Stimulated activated CD4-positive, alpha-beta T cell treated with anti-CD3 and anti-CD28 coated beads, Interleukin-15, amount 100 ng/mL, for 24 hours (primary cell): ENCODE results near the gene FAR2.
"Not testable (repeated sequence)": the region's sequence is repeated elsewhere in the genome, so short reads cannot be mapped to it uniquely, and the experiment has no call there.

Experiments
- DNase-seq: peaks from one replicate; pipeline ENCODE4 v3.0.0-alpha.2; 2020

FAR2 gene

GRCh38 chr12:29283969-29284700 lies 135.1 kb downstream of the FAR2 start:
- DNase-seq, result no peak

GRCh38 chr12:29286081-29286790 lies 137.2 kb downstream of the FAR2 start:
- DNase-seq, result no peak

- no peak for DNase-seq
Measured at GRCh38 chr12:29287622-29288021, 138.5 kb downstream of the FAR2 start.

- DNase-seq, result no peak
Measured at GRCh38 chr12:29288031-29288430, 139.0 kb downstream of the FAR2 start.

- DNase-seq, result not testable (repeated sequence)
Measured at GRCh38 chr12:29290475-29290874, 141.4 kb downstream of the FAR2 start.

GRCh38 chr12:29291226-29291625 lies 142.1 kb downstream of the FAR2 start:
- DNase-seq, result no peak

GRCh38 chr12:29299633-29300032 lies 150.6 kb downstream of the FAR2 start:
- no peak for DNase-seq

GRCh38 chr12:29301114-29301513 lies 152.0 kb downstream of the FAR2 start:
- DNase-seq, result no peak

GRCh38 chr12:29304388-29304787 lies 155.3 kb downstream of the FAR2 start:
- no peak for DNase-seq

GRCh38 chr12:29306266-29306665 lies 157.2 kb downstream of the FAR2 start:
- DNase-seq, result no peak

GRCh38 chr12:29306682-29307081 lies 157.6 kb downstream of the FAR2 start:
- DNase-seq, result no peak

GRCh38 chr12:29309320-29309902 lies 160.3 kb downstream of the FAR2 start:
- no peak for DNase-seq

GRCh38 chr12:29310899-29311298 lies 161.8 kb downstream of the FAR2 start:
- no peak for DNase-seq

GRCh38 chr12:29314416-29314815 lies 165.3 kb downstream of the FAR2 start:
- no peak for DNase-seq

- DNase-seq, result no peak
Measured at GRCh38 chr12:29316752-29317151, 167.7 kb downstream of the FAR2 start.

- peak; percentile 39 for DNase-seq
Measured at GRCh38 chr12:29317556-29318363, 168.7 kb downstream of the FAR2 start.

GRCh38 chr12:29320295-29321085 lies 171.4 kb downstream of the FAR2 start:
- no peak for DNase-seq

- DNase-seq, result no peak
Measured at GRCh38 chr12:29322157-29322556, 173.1 kb downstream of the FAR2 start.

- no peak for DNase-seq
Measured at GRCh38 chr12:29329411-29329810, 180.3 kb downstream of the FAR2 start.

GRCh38 chr12:29333178-29333577 lies 184.1 kb downstream of the FAR2 start:
- DNase-seq, result no peak

- no peak for DNase-seq
Measured at GRCh38 chr12:29334937-29335336, 185.9 kb downstream of the FAR2 start.

GRCh38 chr12:29337325-29337724 lies 188.2 kb downstream of the FAR2 start:
- DNase-seq, result no peak
